Globus pallidus (tissue), 1 donor: ENCODE results near the gene DLG4.

Experiments
- DNase-seq: peaks from one replicate; pipeline ENCODE4 v3.0.0-alpha.2; 2015; ENCODE audit warnings: low spot score

Gene DLG4

DNA sequence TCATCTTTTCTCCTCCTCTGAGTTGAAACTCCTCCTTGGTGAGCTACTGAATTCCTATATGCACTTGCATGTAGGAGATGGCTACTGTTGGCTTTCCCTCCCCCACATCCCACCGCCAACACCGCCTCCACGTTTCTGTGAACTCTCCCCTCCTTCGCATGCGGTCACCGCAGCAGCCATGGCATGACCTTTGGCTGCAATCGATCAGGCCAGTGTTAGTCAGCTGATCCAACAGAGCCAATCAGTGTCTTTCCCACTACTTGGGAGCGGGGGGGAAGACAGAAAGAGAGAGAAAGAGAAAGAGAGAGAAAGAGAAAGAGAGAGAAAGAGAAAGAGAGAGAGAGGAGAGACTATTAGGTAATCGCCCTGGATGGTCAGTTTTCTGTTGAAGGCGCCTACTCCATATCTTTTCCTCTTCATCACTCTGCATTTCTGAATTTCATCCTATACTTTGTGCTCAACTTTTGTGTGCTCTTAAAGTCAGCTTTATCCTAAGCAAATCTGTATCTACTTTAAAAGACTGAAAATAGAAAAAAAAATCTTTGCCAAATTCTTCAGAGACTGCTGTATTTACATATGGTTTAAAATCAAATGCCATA lies 63.2 kb downstream of the DLG4 start:
- no peak for DNase-seq

DNA sequence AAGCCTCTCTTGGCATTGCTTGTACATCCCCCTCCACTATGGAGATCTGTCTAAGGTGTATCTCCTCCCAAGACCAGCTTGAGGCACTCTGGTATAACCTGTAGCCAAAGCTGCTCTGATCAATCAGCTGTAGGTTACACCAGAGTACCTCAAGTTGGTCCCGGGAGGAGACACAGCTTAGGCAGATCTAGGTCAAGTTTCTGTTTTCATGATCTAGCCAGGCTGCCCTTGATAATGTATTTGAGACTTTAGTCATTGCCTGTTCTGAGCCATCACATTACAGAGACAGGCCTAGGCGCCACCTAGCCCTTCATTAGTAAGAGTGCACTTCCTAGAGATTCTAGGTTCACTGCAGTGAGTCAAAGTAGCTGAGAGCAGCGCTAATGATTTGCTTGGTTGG lies 71.9 kb downstream of the DLG4 start:
- DNase-seq: no peak

DNA sequence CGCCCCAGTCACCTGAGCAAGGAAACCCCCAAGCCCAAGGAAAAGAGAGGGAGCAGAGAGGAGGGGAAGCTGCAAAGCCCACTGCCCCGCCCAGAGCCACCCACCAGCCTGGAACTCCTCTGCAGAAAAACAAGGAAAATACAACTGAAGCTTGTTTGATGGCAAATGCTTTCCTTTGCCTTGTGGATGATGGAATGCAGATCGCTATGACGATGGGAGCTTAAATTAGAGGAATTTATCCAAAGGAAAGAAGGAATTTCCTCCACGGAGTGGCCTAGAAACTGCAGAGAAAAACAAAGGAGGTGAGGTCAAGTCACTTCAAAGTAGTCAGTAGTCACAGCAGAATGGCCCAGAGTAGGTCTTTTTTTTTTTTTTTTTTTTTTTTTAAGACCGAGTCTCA lies 73.5 kb downstream of the DLG4 start:
- no peak for DNase-seq

DNA sequence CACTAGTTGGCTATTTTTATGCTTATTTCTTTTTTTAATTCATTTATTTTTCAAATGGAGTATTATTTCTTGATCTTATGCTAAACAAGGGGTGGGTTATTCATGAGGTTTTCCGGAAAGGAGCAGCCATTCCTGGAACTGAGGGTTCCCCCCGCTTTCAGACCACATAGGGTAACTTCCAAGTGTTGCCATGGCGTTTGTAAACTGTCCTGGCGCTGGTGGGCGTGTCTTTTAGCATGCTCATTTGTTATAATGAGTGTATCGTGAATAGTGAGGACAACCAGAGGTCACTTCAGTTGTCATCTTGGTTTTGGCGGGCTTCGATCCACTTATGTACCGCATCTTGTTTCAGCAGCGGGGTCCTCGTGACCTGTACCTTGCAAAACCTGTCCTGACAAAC lies 75.4 kb downstream of the DLG4 start:
- no peak for DNase-seq

DNA sequence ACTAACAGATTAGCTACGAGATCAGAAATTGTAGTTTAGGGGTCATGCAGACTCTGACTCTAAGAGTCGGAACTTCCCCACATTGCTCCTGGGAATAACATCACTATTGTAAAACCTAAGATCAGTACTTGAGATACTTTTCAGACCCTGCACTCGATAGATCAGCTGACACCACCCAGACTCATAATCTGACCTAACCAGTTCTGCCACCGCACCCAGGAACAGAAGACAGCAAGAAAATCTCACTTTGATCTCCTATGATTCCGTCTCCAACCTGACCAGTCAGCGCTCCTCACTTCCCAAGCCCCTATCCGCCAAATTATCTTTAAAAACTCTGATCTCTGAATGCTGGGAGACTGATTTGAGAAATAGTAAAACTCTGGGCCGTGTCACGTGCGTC lies 77.8 kb downstream of the DLG4 start:
- DNase-seq: no peak

DNA sequence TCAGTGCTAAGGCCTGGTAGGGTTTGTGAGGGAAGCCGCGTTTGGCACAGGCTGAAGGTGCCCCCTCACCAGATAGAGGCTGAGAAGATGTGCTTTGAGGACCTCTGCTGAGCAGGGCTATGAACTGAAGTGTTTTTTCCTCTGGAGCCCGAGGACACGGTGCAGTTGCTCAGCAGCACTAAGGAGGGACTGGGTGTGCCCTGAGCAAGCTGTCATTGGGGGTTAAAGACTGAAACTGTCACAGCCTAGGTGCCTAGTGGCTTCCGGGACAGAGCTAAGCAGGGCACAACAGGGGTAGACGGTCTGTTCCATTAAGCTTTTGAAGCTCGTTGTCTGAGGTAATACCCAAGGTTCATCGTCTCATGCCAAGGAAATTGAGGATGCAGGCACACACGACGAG lies 80.2 kb downstream of the DLG4 start:
- DNase-seq: no peak

DNA sequence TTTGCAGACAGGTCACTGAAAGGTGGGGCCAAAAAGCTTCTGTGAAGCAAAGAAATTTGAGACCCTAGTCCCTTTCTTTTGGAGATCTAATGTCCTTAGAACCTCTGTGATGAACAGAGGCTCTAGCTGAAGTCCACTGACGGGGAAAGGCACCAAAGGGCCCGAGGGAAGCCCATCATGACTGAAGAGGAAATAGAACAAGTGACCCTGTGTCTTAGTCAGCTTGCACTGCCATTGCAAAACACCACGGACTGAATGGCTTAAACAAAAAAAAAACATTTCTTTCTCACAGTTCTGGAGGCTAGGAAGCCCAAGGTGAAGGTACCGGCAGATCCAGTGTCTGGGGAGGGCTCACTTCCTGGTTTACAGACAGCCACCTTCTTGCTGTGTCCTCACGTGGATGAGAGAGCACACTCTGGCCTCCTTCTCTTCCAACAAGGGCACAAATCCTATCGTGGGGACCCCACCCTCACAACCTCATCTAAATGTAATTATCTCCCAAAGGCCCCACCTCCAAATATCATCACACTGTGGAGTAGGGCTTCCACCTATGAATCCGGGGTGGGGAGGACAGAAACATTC lies 80.7 kb downstream of the DLG4 start:
- no peak for DNase-seq

DNA sequence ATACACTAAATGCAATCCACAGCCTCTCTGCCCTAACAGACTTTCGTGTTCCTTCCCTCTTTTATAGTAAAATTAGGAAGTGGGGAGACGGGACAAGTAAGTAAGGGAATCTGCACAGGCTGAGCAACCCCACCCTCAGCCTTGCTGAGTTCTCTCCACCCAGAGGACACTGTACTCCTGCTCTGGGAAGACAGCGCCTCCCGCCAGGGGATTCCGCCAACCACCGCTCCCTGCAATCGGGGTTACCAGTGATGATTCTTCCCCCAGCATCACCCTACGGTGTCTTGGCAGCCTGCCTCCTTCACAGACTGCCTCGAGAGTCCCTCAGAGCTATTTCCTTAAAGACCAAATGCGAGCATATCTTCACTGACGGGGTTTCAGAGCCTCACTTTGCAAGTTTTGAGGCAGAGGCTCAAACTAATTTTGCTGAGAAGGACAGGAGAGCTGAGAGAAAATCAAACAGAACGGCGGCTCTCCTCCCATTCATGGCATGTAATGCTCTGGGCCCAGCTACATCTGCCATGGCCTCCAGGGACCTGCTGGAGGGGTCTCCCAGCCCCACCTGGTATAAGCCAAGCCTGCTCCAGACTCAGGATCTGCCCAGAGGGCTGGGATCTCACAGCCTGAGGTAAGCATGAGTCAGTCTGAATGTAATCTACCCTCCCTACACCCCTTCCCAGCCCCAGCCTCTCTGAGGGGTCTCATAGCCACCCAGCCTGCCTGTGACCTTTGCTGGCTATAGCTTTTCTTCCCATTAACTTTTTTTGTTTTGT lies 82.3 kb downstream of the DLG4 start:
- no peak for DNase-seq
